ENCODE measurements around the gene AMPH.
A peak's percentile ranks its signal among the peaks of the same experiment; 100 is the strongest.
"Not testable (repeated sequence)": the region's sequence is repeated elsewhere in the genome, so short reads cannot be mapped to it uniquely, and the experiment has no call there.

AMPH gene

GRCh38 chr7:38349869-38350583, 281.1 kb downstream of the AMPH start:
- peak; percentile 72 for DNase-seq (ENCODE audit: low spot score)

GRCh38 chr7:38349126-38349795, 281.9 kb downstream of the AMPH start:
- DNase-seq (ENCODE audit: low spot score) = peak; percentile 47

- not testable (repeated sequence) for DNase-seq (ENCODE audit: low spot score)
Measured at GRCh38 chr7:38345299-38346172, 285.6 kb downstream of the AMPH start.

- not testable (repeated sequence) for DNase-seq (ENCODE audit: low spot score)
Measured at GRCh38 chr7:38344741-38345140, 286.4 kb downstream of the AMPH start.

GRCh38 chr7:38342135-38342534, 289.0 kb downstream of the AMPH start:
- not testable (repeated sequence) for DNase-seq (ENCODE audit: low spot score)

GRCh38 chr7:38341172-38341705, 289.9 kb downstream of the AMPH start:
- not testable (repeated sequence) for DNase-seq (ENCODE audit: low spot score)

GRCh38 chr7:38339953-38340819, 291.0 kb downstream of the AMPH start:
- DNase-seq (ENCODE audit: low spot score) = no peak

- DNase-seq (ENCODE audit: low spot score) = not testable (repeated sequence)
Measured at GRCh38 chr7:38336148-38336515, 295.0 kb downstream of the AMPH start.

- peak; percentile 86 for DNase-seq (ENCODE audit: low spot score)
Measured at GRCh38 chr7:38335492-38336147, 295.6 kb downstream of the AMPH start.

- no peak for DNase-seq (ENCODE audit: low spot score)
Measured at GRCh38 chr7:38335128-38335491, 296.1 kb downstream of the AMPH start.

- DNase-seq (ENCODE audit: low spot score) = no peak
Measured at GRCh38 chr7:38334163-38334562, 297.0 kb downstream of the AMPH start.

All from CD4-positive, alpha-beta T cell treated with Interleukin-15 for 4 hours (primary cell).